ENCODE measurements around the gene GINS2. TPM values are rescaled to one million over a fixed set of nuclear protein-coding genes. Genes with fewer than 3 reads are reported as not detected.

Gene GINS2
- total RNA-seq, 1 experiment from 2014 or later = 52.7 TPM

DNA sequence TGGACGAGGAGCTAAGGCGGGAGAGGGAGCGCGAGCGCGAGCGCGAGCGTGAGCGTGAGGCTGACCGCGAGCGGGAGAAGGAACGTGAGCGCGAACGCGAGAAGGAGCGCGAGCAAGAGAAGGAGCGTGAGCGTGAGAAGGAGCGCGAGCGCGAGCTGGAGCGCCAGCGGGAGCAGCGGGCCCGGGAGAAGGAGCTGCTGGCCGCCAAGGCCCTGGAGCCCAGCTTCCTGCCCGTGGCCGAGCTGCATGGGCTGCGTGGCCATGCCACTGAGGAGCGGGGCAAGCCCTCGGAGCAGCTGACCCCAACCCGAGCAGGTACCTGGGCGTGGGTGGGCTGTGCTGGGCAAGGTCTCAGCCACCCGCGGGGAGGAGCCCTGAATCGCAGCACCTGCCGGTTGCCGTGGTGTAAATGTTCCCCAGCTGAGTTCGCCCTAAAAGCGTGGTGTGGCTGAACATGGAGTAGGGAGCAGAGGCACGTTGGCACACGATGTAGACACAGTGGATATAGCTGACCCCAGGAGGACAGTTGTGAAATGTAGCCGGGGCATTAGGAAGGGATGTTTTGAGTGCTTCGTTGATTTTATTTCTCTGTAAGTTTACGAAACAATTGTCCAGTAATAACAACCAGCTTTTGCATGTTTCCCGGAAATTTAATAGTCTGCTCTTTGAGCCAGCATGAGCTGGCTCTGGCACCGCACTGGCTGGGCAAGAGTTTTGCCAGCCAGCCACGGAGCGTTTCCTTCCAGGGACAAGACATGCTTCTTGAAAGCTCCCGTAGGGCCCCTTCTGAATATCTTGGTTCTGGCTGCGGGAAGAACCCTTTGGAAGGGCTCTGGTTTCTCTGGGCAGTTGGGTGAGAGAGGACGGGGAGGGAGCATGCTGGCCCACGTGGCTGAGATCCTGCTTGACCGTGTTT, 32.1 kb downstream of the GINS2 start:
- Histone ChIP-seq H4K5ac (ENCODE audit: insufficient read length, low read depth, low read length) (no peak overlapping the region), H3K27ac (ENCODE audit: insufficient read length, low read depth, low read length) (no peak overlapping the region), H3K23me2 (ENCODE audit: insufficient read length, low read depth, low read length, poor library complexity, severe bottlenecking) (no peaks in the 10 kb centered on the region), H2AK5ac (ENCODE audit: insufficient read length, low read length) (no peak overlapping the region), H3K18ac (ENCODE audit: insufficient read length, low read depth, low read length) (no peak overlapping the region), H4K8ac (replicated peaks; ENCODE audit: insufficient read length, low read depth, low read length) (no peak overlapping the region), H2BK5ac (ENCODE audit: insufficient read length, low read length) (no peak overlapping the region), H3K4me1 (ENCODE audit: insufficient read depth, low read length) (no peaks in the 10 kb centered on the region), H4K20me1 (ENCODE audit: control insufficient read depth, insufficient read depth, insufficient read length) (no peaks in the 10 kb centered on the region), H3K27me3 (ENCODE audit: insufficient read depth, low read length) (no peaks in the 10 kb centered on the region), H3K56ac (ENCODE audit: insufficient read length, low read depth, low read length) (no peak overlapping the region), H3K79me1 (ENCODE audit: insufficient read depth, low read depth, low read length, poor library complexity, severe bottlenecking) (peaks cover 4% of the 10 kb centered on the region), H2AFZ (ENCODE audit: low read length) (no peak overlapping the region), H3K14ac (ENCODE audit: insufficient read depth, low read length) (no peak overlapping the region; the same call in 1 of the 2 replicates), H2BK15ac (ENCODE audit: low read depth, low read length) (no peak overlapping the region), H2BK12ac (ENCODE audit: insufficient read length, low read depth, low read length) (no peak overlapping the region), H3K9me3 (ENCODE audit: control insufficient read depth, low read depth, low read length) (no peaks in the 10 kb centered on the region), H3K9ac (ENCODE audit: extremely low read depth, insufficient read length, low read length) (no peak overlapping the region), H3K4ac (ENCODE audit: low read depth, low read length) (no peak overlapping the region), H3K4me2 (ENCODE audit: insufficient read depth, insufficient read length, low read length) (no peak overlapping the region), H3T11ph (ENCODE audit: low read length) (no peak overlapping the region), H3K79me2 (ENCODE audit: insufficient read depth, low read length) (no peaks in the 10 kb centered on the region), H4K91ac (ENCODE audit: insufficient read length, low read depth, low read length) (no peak overlapping the region), H3K23ac (ENCODE audit: insufficient read length, low read depth, low read length) (no peak overlapping the region), H2BK20ac (ENCODE audit: low read depth, low read length, poor library complexity, severe bottlenecking) (no peak overlapping the region), H2BK120ac (ENCODE audit: low read depth, low read length, poor library complexity, severe bottlenecking) (no peak overlapping the region)
- no peak for DNase-seq
- Mint-ChIP-seq H3K4me1 (peaks cover 4 to 9% of the 10 kb centered on the region in 2 experiments; a peak in 3 of 4 replicates), H3K36me3 (ENCODE audit: insufficient read depth in 1 of 3, low read depth in 3 of 3) (peaks cover 36 to 83% (median 81%) of the 10 kb centered on the region in 3 experiments), H3K4me3 (no peak overlapping the region), H3K27me3 (ENCODE audit: low read depth) (no peaks in the 10 kb centered on the region; the same call in 1 of the 2 replicates), H3K27ac (peak overlapping the region in 2 of 3 experiments; percentile 35 to 86; a peak in 4 of 7 replicates), H3K9me3 (peaks cover 0 to 3% of the 10 kb centered on the region in 2 experiments; a peak in 1 of 5 replicates)
- WGBS (ENCODE audit: extremely low coverage, insufficient read length, low lambda C conversion rate) = 100% methylated on average over 26 of the region's 59 CpGs
- TF ChIP-seq, protein P1, sequence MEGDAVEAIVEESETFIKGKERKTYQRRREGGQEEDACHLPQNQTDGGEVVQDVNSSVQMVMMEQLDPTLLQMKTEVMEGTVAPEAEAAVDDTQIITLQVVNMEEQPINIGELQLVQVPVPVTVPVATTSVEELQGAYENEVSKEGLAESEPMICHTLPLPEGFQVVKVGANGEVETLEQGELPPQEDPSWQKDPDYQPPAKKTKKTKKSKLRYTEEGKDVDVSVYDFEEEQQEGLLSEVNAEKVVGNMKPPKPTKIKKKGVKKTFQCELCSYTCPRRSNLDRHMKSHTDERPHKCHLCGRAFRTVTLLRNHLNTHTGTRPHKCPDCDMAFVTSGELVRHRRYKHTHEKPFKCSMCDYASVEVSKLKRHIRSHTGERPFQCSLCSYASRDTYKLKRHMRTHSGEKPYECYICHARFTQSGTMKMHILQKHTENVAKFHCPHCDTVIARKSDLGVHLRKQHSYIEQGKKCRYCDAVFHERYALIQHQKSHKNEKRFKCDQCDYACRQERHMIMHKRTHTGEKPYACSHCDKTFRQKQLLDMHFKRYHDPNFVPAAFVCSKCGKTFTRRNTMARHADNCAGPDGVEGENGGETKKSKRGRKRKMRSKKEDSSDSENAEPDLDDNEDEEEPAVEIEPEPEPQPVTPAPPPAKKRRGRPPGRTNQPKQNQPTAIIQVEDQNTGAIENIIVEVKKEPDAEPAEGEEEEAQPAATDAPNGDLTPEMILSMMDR (conservative IDR thresholded peaks at IDR 0.05) = no peak
